ENCODE measurements around the gene OTUB2. TPM values are rescaled to one million over a fixed set of nuclear protein-coding genes. Genes with fewer than 3 reads are reported as not detected.

The OTUB2 gene
- total RNA-seq (2014; rRNA removed; shearing (Covaris generic)) (0.28 and 0.44 TPM in 2 replicates), total RNA-seq (2022) (0.48 and 0.84 TPM in 2 replicates), Bru-seq, nascent RNA (percentile 14 among the genes with signal in this experiment), BruChase-seq, experiment 1, labeled RNA remaining after a 6-hour chase (percentile 9 among the genes with signal in this experiment), BruChase-seq, experiment 2, labeled RNA remaining after a 2-hour chase (percentile 20 among the genes with signal in this experiment)
- long read RNA-seq, partial matches to known transcripts, result 0 of 1 reads
- long read RNA-seq, other reads (novel, unspliced or antisense), result 1 of 1 reads

- no peaks in the 10 kb centered on the region for H4K20me1 ChIP-seq (ENCODE audit: insufficient read depth, low read length)
- TF ChIP-seq, protein P1, sequence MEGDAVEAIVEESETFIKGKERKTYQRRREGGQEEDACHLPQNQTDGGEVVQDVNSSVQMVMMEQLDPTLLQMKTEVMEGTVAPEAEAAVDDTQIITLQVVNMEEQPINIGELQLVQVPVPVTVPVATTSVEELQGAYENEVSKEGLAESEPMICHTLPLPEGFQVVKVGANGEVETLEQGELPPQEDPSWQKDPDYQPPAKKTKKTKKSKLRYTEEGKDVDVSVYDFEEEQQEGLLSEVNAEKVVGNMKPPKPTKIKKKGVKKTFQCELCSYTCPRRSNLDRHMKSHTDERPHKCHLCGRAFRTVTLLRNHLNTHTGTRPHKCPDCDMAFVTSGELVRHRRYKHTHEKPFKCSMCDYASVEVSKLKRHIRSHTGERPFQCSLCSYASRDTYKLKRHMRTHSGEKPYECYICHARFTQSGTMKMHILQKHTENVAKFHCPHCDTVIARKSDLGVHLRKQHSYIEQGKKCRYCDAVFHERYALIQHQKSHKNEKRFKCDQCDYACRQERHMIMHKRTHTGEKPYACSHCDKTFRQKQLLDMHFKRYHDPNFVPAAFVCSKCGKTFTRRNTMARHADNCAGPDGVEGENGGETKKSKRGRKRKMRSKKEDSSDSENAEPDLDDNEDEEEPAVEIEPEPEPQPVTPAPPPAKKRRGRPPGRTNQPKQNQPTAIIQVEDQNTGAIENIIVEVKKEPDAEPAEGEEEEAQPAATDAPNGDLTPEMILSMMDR (conservative IDR thresholded peaks at IDR 0.05; ENCODE audit: low read length), result no peak
- no peak for TF ChIP-seq EZH2phosphoT487 (IDR thresholded peaks at IDR 0.05; ENCODE audit: borderline replicate concordance, low read depth, low read length)
- peaks cover 10% of the 10 kb centered on the region for H3K4me1 ChIP-seq (ENCODE audit: insufficient read depth, low read length, poor library complexity, severe bottlenecking)
- H3K36me3 ChIP-seq (ENCODE audit: insufficient read depth, low read length), result no peaks in the 10 kb centered on the region
- H3K79me2 ChIP-seq (ENCODE audit: insufficient read depth, low read depth, low read length), result no peaks in the 10 kb centered on the region
- H3K9me2 ChIP-seq (ENCODE audit: insufficient read depth, low read length), result no peaks in the 10 kb centered on the region
- intact Hi-C loops (cut with micrococcal nuclease; ENCODE audit: unreplicated experiment), result no loop called here
- DNase-seq (ENCODE audit: low spot score), result peak; percentile 98
- H3K4me3 ChIP-seq (ENCODE audit: low read depth, low read length, poor library complexity, severe bottlenecking), result peak within 1 kb of the TSS; percentile 64
- no peaks in the 10 kb centered on the region for H3K9me3 ChIP-seq (ENCODE audit: low read length)
- peak within 1 kb of the TSS; percentile 86 for H2AFZ ChIP-seq (ENCODE audit: low read length)
- no peak within 1 kb of the TSS for H3K27ac ChIP-seq (ENCODE audit: low read depth, low read length, poor library complexity, severe bottlenecking)
- POLR2A ChIA-PET, result interaction anchor here (0.6 to 1.1 kb wide), 4 partner anchors 117 to 1291 kb away, joined by 3 to 5 read pairs (median 4); partner anchors contain the start of gene PPP4R4
- BruUV-seq (replicated peaks), result no TSS peak
- CTCF ChIA-PET (ENCODE audit: unreplicated experiment), result interaction anchor here (1.1 kb wide), 1 partner anchor 9 kb away, joined by 3 read pairs; no protein-coding TSS in a partner anchor
- peak within 1 kb of the TSS; percentile 67 for H3K4me2 ChIP-seq (ENCODE audit: low read length)
Observed at GRCh38 chr14:94026173-94026888, at the start of gene OTUB2. TSS of gene OTUB2 (plus strand) at chr14:94026340. CDS start at chr14:94026538, 198 bp downstream.

GRCh38 chr14:93976477-93977057, 49.6 kb upstream of the OTUB2 start, which contains the start of gene ASB2:
TSS of gene ASB2 (minus strand) at chr14:93976570. CDS start at chr14:93964539, 12,031 bp downstream.
- intact Hi-C loops (cut with micrococcal nuclease; ENCODE audit: unreplicated experiment), result no loop called here
- Histone ChIP-seq H3K9me2 (ENCODE audit: insufficient read depth, low read length) (no peaks in the 10 kb centered on the region), H3K27ac (ENCODE audit: low read depth, low read length, poor library complexity, severe bottlenecking) (peak within 1 kb of the TSS; percentile 81), H3K79me2 (ENCODE audit: insufficient read depth, low read depth, low read length) (no peaks in the 10 kb centered on the region), H3K4me1 (ENCODE audit: insufficient read depth, low read length, poor library complexity, severe bottlenecking) (peaks cover 84% of the 10 kb centered on the region), H2AFZ (ENCODE audit: low read length) (peak within 1 kb of the TSS; percentile 81), H3K4me2 (ENCODE audit: low read length) (peak within 1 kb of the TSS; percentile 84), H3K36me3 (ENCODE audit: insufficient read depth, low read length) (no peaks in the 10 kb centered on the region; the same call in 1 of the 2 replicates), H4K20me1 (ENCODE audit: insufficient read depth, low read length) (no peaks in the 10 kb centered on the region), H3K9me3 (ENCODE audit: low read length) (no peaks in the 10 kb centered on the region), H3K4me3 (ENCODE audit: low read depth, low read length, poor library complexity, severe bottlenecking) (peak within 1 kb of the TSS; percentile 59)
- TF ChIP-seq, protein P1 (conservative IDR thresholded peaks at IDR 0.05; ENCODE audit: low read length), result no peak
- no peak for TF ChIP-seq EZH2phosphoT487 (IDR thresholded peaks at IDR 0.05; ENCODE audit: borderline replicate concordance, low read depth, low read length)
- DNase-seq (ENCODE audit: low spot score), result peak; percentile 46
- CTCF ChIA-PET (ENCODE audit: unreplicated experiment), result interaction anchor here (1.1 kb wide), 1 partner anchor 9 kb away, joined by 3 read pairs; no protein-coding TSS in a partner anchor
- no TSS peak for BruUV-seq (replicated peaks)
- POLR2A ChIA-PET, result interaction anchor here (1.1 to 9.4 kb wide), 3 partner anchors 8 to 17 kb away, joined by 5 to 70 read pairs (median 6); no protein-coding TSS in a partner anchor
